Endothelial cell of umbilical vein (primary cell): ENCODE results near the gene IMPA2. TPM values are rescaled to one million over a fixed set of nuclear protein-coding genes. Genes with fewer than 3 reads are reported as not detected.

Experiments
- BruUV-seq: library from RNA; stranded (reverse); fragments of 400-500 nt; replicated peaks from 2 replicates; lab custom pipeline; 2021; lab: Mats Ljungman, UMichigan
- CTCF ChIA-PET: fragments of 300-600, 350-600 bp; sonication (Branson Sonifier 250); formaldehyde crosslinking; loops from one replicate; lab custom pipeline; 2021; ENCODE audit warnings: antibody characterized with exemption, inconsistent platforms; lab: Charles Lee
- POLR2A ChIA-PET: fragments of 300-600, 350-600 bp; sonication (Branson Sonifier 250); formaldehyde crosslinking; loops from one replicate; lab custom pipeline; 2021; ENCODE audit warnings: antibody characterized with exemption, inconsistent platforms; lab: Charles Lee
- DNase-seq: peaks from one replicate; pipeline ENCODE4 v3.0.0-alpha.2; 2011; ENCODE audit warnings: low read depth, low spot score
- FAIRE-seq: peaks from 2 replicates; lab custom pipeline; 2011; peaks lifted over from hg19 to GRCh38; lab: Jason Lieb, UNC
- H2AFZ ChIP-seq: 2 replicates; pipeline ENCODE4 v1.6.0; 2012; ENCODE audit warnings: low read depth, low read length, control low read depth, inconsistent platforms
- H3K27ac ChIP-seq: 2 replicates; pipeline ENCODE4 v1.5.1; 2011; ENCODE audit warnings: low read depth, mild to moderate bottlenecking, control low read depth, low read length, moderate library complexity; ENCODE audit not compliant: insufficient read depth
- H3K27me3 ChIP-seq, 2 experiments: 2 replicates each; pipeline versions ENCODE4 v1.6.0 to v1.6.1; 2011; ENCODE audit warnings: low read length in 2 of 2, mixed read lengths in 1 of 2; ENCODE audit not compliant: control insufficient read depth in 2 of 2, insufficient read depth in 2 of 2
- H3K36me3 ChIP-seq, 2 experiments: 2 replicates in 1 of 2; 3 replicates in 1 of 2; pipeline ENCODE4 v1.5.1; 2011; ENCODE audit warnings: low read length in 2 of 2, mild to moderate bottlenecking in 1 of 2, moderate library complexity in 1 of 2; ENCODE audit not compliant: control insufficient read depth in 2 of 2, insufficient read depth in 2 of 2; ENCODE audit errors: extremely low read depth in 1 of 2
- H3K4me1 ChIP-seq: 3 replicates; pipeline ENCODE4 v1.5.1; 2011; ENCODE audit warnings: mild to moderate bottlenecking, low read length; ENCODE audit not compliant: control insufficient read depth, insufficient read depth; ENCODE audit errors: extremely low read depth
- H3K4me2 ChIP-seq: 2 replicates; pipeline ENCODE4 v1.6.1; 2011; ENCODE audit warnings: low read length, control low read depth, mixed read lengths; ENCODE audit not compliant: insufficient read depth
- H3K4me3 ChIP-seq, 3 experiments: fragments of 200-600 bp in 1 of 3; sonication (generic), shearing (Covaris generic) in 1 of 3; replicated peaks in 1 of 3; 2 replicates each; pipeline ENCODE4 v1.5.1; 2011 to 2016; ENCODE audit warnings: control low read depth in 3 of 3, low read length in 3 of 3, mild to moderate bottlenecking in 2 of 3, inconsistent platforms in 1 of 3, low read depth in 1 of 3, moderate library complexity in 1 of 3; ENCODE audit not compliant: insufficient read depth in 1 of 3
- H3K79me2 ChIP-seq: 2 replicates; pipeline ENCODE4 v1.6.0; 2012; ENCODE audit warnings: low read length, inconsistent platforms; ENCODE audit not compliant: control insufficient read depth, insufficient read depth
- H3K9ac ChIP-seq: replicated peaks from 2 replicates; pipeline ENCODE3; 2011; ENCODE audit warnings: low read length, control low read depth; ENCODE audit not compliant: insufficient read depth; ENCODE audit errors: extremely low read depth
- H3K9me1 ChIP-seq: replicated peaks from 3 replicates; pipeline ENCODE4 v1.6.0; 2011; ENCODE audit warnings: mild to moderate bottlenecking, low read length; ENCODE audit not compliant: control insufficient read depth, insufficient read depth; ENCODE audit errors: extremely low read depth
- H3K9me3 ChIP-seq: replicated peaks from 2 replicates; pipeline ENCODE4 v1.5.1; 2012; ENCODE audit warnings: low read length, inconsistent platforms; ENCODE audit not compliant: control insufficient read depth, insufficient read depth
- H4K20me1 ChIP-seq: replicated peaks from 2 replicates; pipeline ENCODE3; 2011; ENCODE audit warnings: mild to moderate bottlenecking, low read length; ENCODE audit not compliant: control insufficient read depth, insufficient read depth; ENCODE audit errors: extremely low read depth
- CTCF ChIP-seq, 2 donors: IDR thresholded peaks; 1 replicate in 1 of 2; 2 replicates in 1 of 2; pipeline ENCODE4 v1.5.1; 2011; ENCODE audit warnings: low read length in 2 of 2, mild to moderate bottlenecking in 2 of 2, moderate library complexity in 2 of 2, control low read depth in 1 of 2, inconsistent platforms in 1 of 2, low read depth in 1 of 2; ENCODE audit not compliant: insufficient read depth in 1 of 2; ENCODE audit errors: extremely low read depth in 1 of 2
- EZH2 ChIP-seq: IDR thresholded peaks from 2 replicates; pipeline ENCODE4 v1.6.1; 2012; ENCODE audit warnings: borderline replicate concordance, low read depth, mild to moderate bottlenecking, moderate library complexity, low read length, inconsistent platforms; ENCODE audit not compliant: severe bottlenecking
- FOS ChIP-seq: IDR thresholded peaks from 2 replicates; pipeline ENCODE4 v1.6.1; 2011; ENCODE audit warnings: mild to moderate bottlenecking, low read length, moderate library complexity, borderline replicate concordance; ENCODE audit not compliant: insufficient read depth
- GATA2 ChIP-seq: IDR thresholded peaks from 2 replicates; pipeline ENCODE4 v1.7.0; 2011; ENCODE audit warnings: low read depth, mild to moderate bottlenecking, moderate library complexity, mixed read lengths, low read length; ENCODE audit not compliant: insufficient read length, insufficient read depth
- JUN ChIP-seq: IDR thresholded peaks from 2 replicates; pipeline ENCODE4 v1.6.1; 2011; ENCODE audit warnings: borderline replicate concordance, low read depth; ENCODE audit not compliant: insufficient read length, insufficient read depth
- MAX ChIP-seq: IDR thresholded peaks from 2 replicates; pipeline ENCODE4 v1.6.1; 2011; ENCODE audit not compliant: insufficient read depth, insufficient read length
- MYC ChIP-seq: IDR thresholded peaks from one replicate; pipeline ENCODE4 v1.6.1; 2011; ENCODE audit warnings: mild to moderate bottlenecking, low read depth, low read length
- POLR2A ChIP-seq: IDR thresholded peaks from 2 replicates; pipeline ENCODE4 v1.6.1; 2012; ENCODE audit warnings: low read depth, mild to moderate bottlenecking, control low read depth, low read length
- POLR2AphosphoS5 ChIP-seq: IDR thresholded peaks from 2 replicates; pipeline ENCODE4 v1.6.1; 2012; ENCODE audit warnings: low read depth, mild to moderate bottlenecking, control low read depth, low read length, moderate library complexity; ENCODE audit not compliant: insufficient read depth
- dilution Hi-C: fragments of 300-500 bp; cut with MboI; formaldehyde crosslinking; loops from one replicate; pipeline ENCODE4 v1.15.0; 2019; ENCODE audit warnings: low sequenced_read_pairs; ENCODE audit not compliant: extremely low pct_ligation_motif_present
- intact Hi-C: fragments of 100-400 bp; cut with micrococcal nuclease; formaldehyde crosslinking; loops from one replicate; pipeline ENCODE4 v1.10.0; 2022
- polyA plus RNA-seq, 4 experiments: library from polyadenylated mRNA; depleted of rRNA in 3 of 4; stranded (reverse) in 3 of 4; unstranded in 1 of 4; fragments of >200 nt; gene quantifications; 2 replicates each; pipeline versions ENCODE4 v1.2.1 to v1.2.3, GENCODE V29; 2011 to 2012; ENCODE audit warnings: missing spikeins in 1 of 4
- total RNA-seq: library from RNA; stranded (reverse); gene quantifications from 2 replicates; pipeline ENCODE4 v1.2.3, GENCODE V29; 2021

Gene IMPA2
- total and polyA plus RNA-seq, 2 donors (not counting 3 experiments of a cell fraction or from before 2014, with no cell fraction given), result 6.1 to 8.0 TPM

- Histone ChIP-seq H3K27me3 (no peaks in the 10 kb centered on the region), H2AFZ (no peak overlapping the region), H3K4me2 (no peak overlapping the region), H3K4me1 (no peaks in the 10 kb centered on the region), H3K9me1 (no peaks in the 10 kb centered on the region), H4K20me1 (no peaks in the 10 kb centered on the region), H3K27ac (no peak overlapping the region), H3K9ac (no peak overlapping the region), H3K4me3 (no peak overlapping the region), H3K36me3 (no peaks in the 10 kb centered on the region), H3K79me2 (no peaks in the 10 kb centered on the region), H3K9me3 (no peaks in the 10 kb centered on the region)
- no TSS peak for BruUV-seq
- POLR2A ChIA-PET, result no interaction called here
- no peak for DNase-seq
- FAIRE-seq, result no peak
- dilution Hi-C loops, result no loop called here
- TF ChIP-seq JUN (no peak), EZH2 (no peak), POLR2A (no peak), MYC (no peak), POLR2AphosphoS5 (no peak), GATA2 (no peak), MAX (no peak), CTCF (IDR thresholded peaks at IDR 0.05; ENCODE audit: extremely low read depth in 1 of 2, insufficient read depth in 1 of 2, low read depth in 1 of 2, low read length in 2 of 2) (no peak), FOS (no peak)
- CTCF ChIA-PET, result interaction anchor here (1.1 kb wide), 1 partner anchor 13 kb away, joined by 3 read pairs; no protein-coding TSS in a partner anchor
- intact Hi-C loops, result no loop called here
Observed at GRCh38 chr18:12008842-12009580, 27.7 kb downstream of the IMPA2 start.
